ENCODE measurements around the gene CA10.

- TF ChIP-seq EZH2 (IDR thresholded peaks at IDR 0.05; ENCODE audit: borderline replicate concordance, low read depth, low read length, severe bottlenecking) (no peak), POLR2AphosphoS5 (IDR thresholded peaks at IDR 0.05; ENCODE audit: insufficient read depth, low read depth, low read length) (no peak), MAX (IDR thresholded peaks at IDR 0.05; ENCODE audit: insufficient read depth, insufficient read length) (no peak), JUN (IDR thresholded peaks at IDR 0.05; ENCODE audit: borderline replicate concordance, insufficient read depth, insufficient read length, low read depth) (no peak), POLR2A (IDR thresholded peaks at IDR 0.05; ENCODE audit: low read depth, low read length) (no peak), GATA2 (IDR thresholded peaks at IDR 0.05; ENCODE audit: insufficient read depth, insufficient read length, low read depth, low read length) (no peak)
- TF ChIP-seq, protein P1, sequence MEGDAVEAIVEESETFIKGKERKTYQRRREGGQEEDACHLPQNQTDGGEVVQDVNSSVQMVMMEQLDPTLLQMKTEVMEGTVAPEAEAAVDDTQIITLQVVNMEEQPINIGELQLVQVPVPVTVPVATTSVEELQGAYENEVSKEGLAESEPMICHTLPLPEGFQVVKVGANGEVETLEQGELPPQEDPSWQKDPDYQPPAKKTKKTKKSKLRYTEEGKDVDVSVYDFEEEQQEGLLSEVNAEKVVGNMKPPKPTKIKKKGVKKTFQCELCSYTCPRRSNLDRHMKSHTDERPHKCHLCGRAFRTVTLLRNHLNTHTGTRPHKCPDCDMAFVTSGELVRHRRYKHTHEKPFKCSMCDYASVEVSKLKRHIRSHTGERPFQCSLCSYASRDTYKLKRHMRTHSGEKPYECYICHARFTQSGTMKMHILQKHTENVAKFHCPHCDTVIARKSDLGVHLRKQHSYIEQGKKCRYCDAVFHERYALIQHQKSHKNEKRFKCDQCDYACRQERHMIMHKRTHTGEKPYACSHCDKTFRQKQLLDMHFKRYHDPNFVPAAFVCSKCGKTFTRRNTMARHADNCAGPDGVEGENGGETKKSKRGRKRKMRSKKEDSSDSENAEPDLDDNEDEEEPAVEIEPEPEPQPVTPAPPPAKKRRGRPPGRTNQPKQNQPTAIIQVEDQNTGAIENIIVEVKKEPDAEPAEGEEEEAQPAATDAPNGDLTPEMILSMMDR (IDR thresholded peaks at IDR 0.05; ENCODE audit: extremely low read depth in 1 of 2, insufficient read depth in 1 of 2, low read depth in 1 of 2, low read length in 2 of 2) = no peak
These were observed 248.5 kb downstream of the CA10 start for GRCh38 chr17:51909971-51910370.
